RWPE2 (cell line): Measurements from ENCODE around the gene ASB16.

Experiments used
- ATAC-seq: fragments of 200-7000 bp; cut with Tn5 transposase; 3 replicates; pipeline ENCODE4 v1.9.1; 2021; ENCODE audit warnings: low read depth
- DNase-seq: peaks from one replicate; pipeline ENCODE4 v3.0.0-alpha.2; 2020; ENCODE audit warnings: low spot score
- H3K27ac ChIP-seq: fragments of 450-650 bp; 2 replicates; pipeline ENCODE4 v1.5.1; 2017; ENCODE audit warnings: mild to moderate bottlenecking; ENCODE audit not compliant: poor library complexity, severe bottlenecking
- H3K27me3 ChIP-seq: fragments of 250-450 bp; sonication (Bioruptor Pico); 2 replicates; pipeline ENCODE4 v1.5.1; 2021; ENCODE audit warnings: mild to moderate bottlenecking, moderate library complexity; ENCODE audit not compliant: insufficient read depth, poor library complexity, severe bottlenecking
- H3K36me3 ChIP-seq: fragments of 250-450 bp; sonication (Bioruptor Pico); 2 replicates; pipeline ENCODE4 v1.5.1; 2020; ENCODE audit warnings: low read depth, mild to moderate bottlenecking, moderate library complexity
- H3K4me1 ChIP-seq: fragments of 250-450 bp; sonication (Bioruptor Pico); 2 replicates; pipeline ENCODE4 v1.5.1; 2021; ENCODE audit warnings: mild to moderate bottlenecking, moderate library complexity; ENCODE audit not compliant: insufficient read depth, poor library complexity, severe bottlenecking
- H3K4me3 ChIP-seq: fragments of 250-450 bp; sonication (Bioruptor Pico); 2 replicates; pipeline ENCODE4 v1.5.1; 2021; ENCODE audit warnings: mild to moderate bottlenecking, moderate library complexity; ENCODE audit not compliant: severe bottlenecking
- H3K9me3 ChIP-seq: fragments of 250-450 bp; sonication (Bioruptor Pico); 2 replicates; pipeline ENCODE4 v1.5.1; 2021; ENCODE audit warnings: mild to moderate bottlenecking, moderate library complexity; ENCODE audit not compliant: severe bottlenecking
- CTCF ChIP-seq: fragments of 450-650 bp; IDR thresholded peaks from one replicate; pipeline ENCODE4 v1.5.1; 2017; ENCODE audit warnings: mild to moderate bottlenecking, moderate library complexity; ENCODE audit not compliant: poor library complexity, severe bottlenecking

Gene ASB16

DNA sequence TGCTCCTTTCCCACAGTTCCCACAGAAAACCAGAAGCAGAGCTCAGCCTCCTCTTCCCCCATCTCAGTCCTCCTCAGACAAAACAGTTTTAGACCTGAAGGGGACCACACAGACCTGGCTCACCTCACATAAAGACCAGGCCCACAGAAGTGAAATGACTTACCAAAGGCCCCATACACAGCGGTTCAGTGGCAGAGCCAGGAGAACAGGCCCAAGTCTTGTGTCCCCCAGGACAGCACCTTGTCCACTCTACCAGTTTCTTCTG lies 43.7 kb downstream of the ASB16 start:
- DNase-seq = no peak
- H3K27ac ChIP-seq = no peak overlapping the region
- H3K27me3 ChIP-seq = no peaks in the 10 kb centered on the region
- H3K9me3 ChIP-seq = no peaks in the 10 kb centered on the region
- ATAC-seq = no peak
- H3K36me3 ChIP-seq = peaks cover 55% of the 10 kb centered on the region
- TF ChIP-seq CTCF = no peak
- no peak overlapping the region for H3K4me3 ChIP-seq
- H3K4me1 ChIP-seq = peaks cover 11% of the 10 kb centered on the region

- Histone ChIP-seq H3K27ac (no peak overlapping the region), H3K4me1 (peaks cover 3% of the 10 kb centered on the region), H3K4me3 (no peak overlapping the region), H3K9me3 (no peaks in the 10 kb centered on the region), H3K27me3 (no peaks in the 10 kb centered on the region), H3K36me3 (peaks cover 48% of the 10 kb centered on the region)
- ATAC-seq (no peak), DNase-seq (no peak)
- TF ChIP-seq CTCF = no peak
Observed at GRCh38 chr17:44214896-44215295, 44.4 kb downstream of the ASB16 start.

- Histone ChIP-seq H3K4me3 (no peak overlapping the region), H3K27ac (no peak overlapping the region), H3K36me3 (peaks cover 38% of the 10 kb centered on the region), H3K4me1 (no peaks in the 10 kb centered on the region), H3K9me3 (no peaks in the 10 kb centered on the region), H3K27me3 (no peaks in the 10 kb centered on the region)
- ATAC-seq = no peak
- no peak for TF ChIP-seq CTCF
- no peak for DNase-seq
Observed at GRCh38 chr17:44216173-44216572, 45.7 kb downstream of the ASB16 start.

DNA sequence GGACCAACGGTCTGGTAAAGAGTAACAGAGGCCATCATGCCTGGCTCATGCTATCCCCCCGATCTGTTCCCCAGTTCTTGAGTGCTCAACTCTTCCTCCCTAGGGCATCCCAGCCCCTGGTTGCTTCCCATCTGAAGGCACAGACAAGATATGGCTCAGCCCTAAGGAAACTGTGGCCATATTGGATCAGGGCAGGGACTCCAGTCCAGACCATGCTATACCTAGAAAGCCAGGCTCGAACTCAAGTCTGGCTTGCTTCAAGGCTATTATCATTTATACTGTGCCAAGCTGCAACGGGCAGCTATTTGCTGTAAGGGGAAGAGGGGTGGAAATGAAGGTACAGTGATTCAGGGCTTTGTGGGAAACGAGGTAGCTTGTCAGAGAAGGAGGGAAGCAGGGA lies 46.2 kb downstream of the ASB16 start:
- Histone ChIP-seq H3K9me3 (no peaks in the 10 kb centered on the region), H3K4me1 (no peaks in the 10 kb centered on the region), H3K4me3 (no peak overlapping the region), H3K27ac (no peak overlapping the region), H3K36me3 (peaks cover 32% of the 10 kb centered on the region), H3K27me3 (no peaks in the 10 kb centered on the region)
- no peak for TF ChIP-seq CTCF
- no peak for DNase-seq
- ATAC-seq = no peak

DNA sequence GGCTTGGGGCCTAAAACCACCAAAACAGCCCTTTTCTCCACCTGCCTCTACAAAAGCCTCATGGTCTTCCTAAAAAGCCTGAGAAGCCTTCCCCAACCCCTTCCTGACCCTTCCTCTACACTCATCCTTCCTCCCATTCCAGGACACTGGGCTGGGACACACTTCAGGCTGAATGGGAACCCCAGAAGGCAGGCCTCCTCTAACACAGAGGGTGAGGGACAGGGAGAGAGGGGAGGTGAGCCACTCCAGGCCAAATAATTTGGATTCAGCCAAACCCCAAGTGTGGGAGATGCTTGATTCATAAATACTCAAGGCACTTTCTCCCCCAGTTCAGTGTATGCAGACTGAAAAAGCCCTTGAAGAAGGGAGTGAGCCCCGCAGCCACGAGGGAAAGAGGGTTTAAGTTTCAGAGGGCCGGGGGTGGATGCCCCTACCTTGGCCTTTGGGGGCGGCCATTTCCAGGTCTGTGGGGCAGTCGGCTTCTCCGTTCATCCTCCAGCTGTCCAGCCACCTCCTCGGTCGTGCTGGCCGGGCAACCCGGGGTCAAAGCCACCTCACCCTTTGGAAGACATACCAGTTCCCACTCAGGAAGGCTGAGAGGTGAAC lies 47.3 kb downstream of the ASB16 start:
- TF ChIP-seq CTCF = no peak
- H3K36me3 ChIP-seq = peaks cover 31% of the 10 kb centered on the region
- ATAC-seq (no peak), DNase-seq (no peak)
- no peaks in the 10 kb centered on the region for H3K27me3 ChIP-seq
- no peaks in the 10 kb centered on the region for H3K9me3 ChIP-seq
- H3K27ac ChIP-seq = peak overlapping the region; percentile 95
- peak overlapping the region; percentile 83 for H3K4me3 ChIP-seq
- H3K4me1 ChIP-seq = peaks cover 7% of the 10 kb centered on the region
